HG03354 (cell line): ENCODE measurements around the gene ZCCHC9.
"Not testable (repeated sequence)": the region's sequence is repeated elsewhere in the genome, so short reads cannot be mapped to it uniquely, and the experiment has no call there.

Experiments used
- ATAC-seq: cut with Tn5 transposase; IDR thresholded peaks from one replicate; pipeline ENCODE4 v1.9.1; 2021; ENCODE audit warnings: mild to moderate bottlenecking; ENCODE audit not compliant: unreplicated experiment, poor library complexity, severe bottlenecking

Gene ZCCHC9

DNA sequence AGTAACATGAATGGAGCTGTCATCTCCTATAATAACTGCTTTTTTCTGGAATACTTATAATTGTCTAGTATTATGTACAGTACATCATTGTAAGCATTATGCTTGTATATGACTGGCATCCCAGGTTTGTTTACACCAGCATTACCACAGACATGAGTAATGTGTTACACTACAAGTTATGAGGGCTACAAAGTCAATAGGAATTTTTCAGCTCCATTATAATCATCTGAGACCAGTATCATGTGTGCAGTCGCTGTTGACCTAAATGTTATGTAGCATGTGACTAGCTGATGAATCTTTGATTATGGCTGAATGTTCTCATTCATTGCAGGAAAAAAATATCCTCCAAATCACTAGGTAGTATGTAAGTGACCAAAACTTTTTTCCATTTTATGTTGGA is 2.2 kb downstream of the ZCCHC9 start:
- ATAC-seq = no peak

- no peak for ATAC-seq
These were observed 4.4 kb downstream of the ZCCHC9 start for GRCh38 chr5:81305785-81306184.

DNA sequence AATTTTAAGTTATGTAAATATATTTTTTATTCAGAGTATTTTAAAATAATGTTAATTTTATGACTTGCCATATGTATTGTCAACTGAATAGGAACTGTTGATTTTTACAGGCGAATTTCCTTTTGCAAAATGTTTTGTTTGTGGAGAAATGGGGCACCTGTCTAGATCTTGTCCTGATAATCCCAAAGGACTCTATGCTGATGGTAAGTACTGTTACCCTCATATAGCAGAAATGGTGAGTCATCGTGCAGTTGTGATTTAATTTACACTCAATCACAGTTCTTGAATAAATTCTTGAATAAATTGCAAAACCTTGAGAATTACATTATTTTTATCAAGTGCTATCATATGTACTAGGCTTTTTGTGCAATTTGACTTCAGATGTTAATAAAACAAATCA is 7.4 kb downstream of the ZCCHC9 start:
- no peak for ATAC-seq

DNA sequence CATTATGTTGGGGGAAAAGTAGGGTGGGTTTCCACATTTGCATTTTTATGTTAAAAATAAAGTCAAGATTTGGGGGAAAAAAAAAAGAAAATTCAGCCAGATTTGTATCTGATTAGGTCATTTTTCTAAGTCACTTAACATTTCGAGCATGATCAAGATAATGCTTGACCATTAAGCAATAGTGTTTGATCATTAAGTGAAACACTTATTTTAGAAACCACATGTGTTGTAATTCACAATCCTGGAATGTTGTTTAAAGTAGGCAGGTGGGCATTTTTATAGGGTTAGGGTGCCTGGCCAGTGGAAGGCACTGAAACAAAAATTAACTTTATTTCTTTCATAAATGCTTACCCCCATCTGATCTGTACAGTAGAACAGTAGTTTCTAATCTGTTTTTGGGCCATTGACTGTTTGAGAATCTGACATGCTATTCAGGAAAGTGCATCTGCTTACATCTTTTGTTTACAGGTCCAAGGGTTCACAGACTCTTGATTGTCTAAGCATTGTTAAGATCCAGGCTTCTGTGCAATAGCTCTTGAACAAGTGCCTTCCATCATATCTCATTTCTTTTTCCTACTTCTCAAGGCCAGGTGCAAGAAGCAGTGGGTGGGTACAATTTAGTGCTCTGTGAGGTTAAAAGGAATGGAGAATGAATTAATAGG is 9.1 kb downstream of the ZCCHC9 start:
- no peak for ATAC-seq

- ATAC-seq = no peak
These were observed 11.9 kb downstream of the ZCCHC9 start for GRCh38 chr5:81313278-81313677.

GRCh38 chr5:81313686-81314085 is 12.3 kb downstream of the ZCCHC9 start:
- ATAC-seq = no peak

- ATAC-seq = no peak
These were observed 13.2 kb downstream of the ZCCHC9 start for GRCh38 chr5:81314581-81314980.

- ATAC-seq = no peak
These were observed 13.9 kb downstream of the ZCCHC9 start for GRCh38 chr5:81315336-81315735.

DNA sequence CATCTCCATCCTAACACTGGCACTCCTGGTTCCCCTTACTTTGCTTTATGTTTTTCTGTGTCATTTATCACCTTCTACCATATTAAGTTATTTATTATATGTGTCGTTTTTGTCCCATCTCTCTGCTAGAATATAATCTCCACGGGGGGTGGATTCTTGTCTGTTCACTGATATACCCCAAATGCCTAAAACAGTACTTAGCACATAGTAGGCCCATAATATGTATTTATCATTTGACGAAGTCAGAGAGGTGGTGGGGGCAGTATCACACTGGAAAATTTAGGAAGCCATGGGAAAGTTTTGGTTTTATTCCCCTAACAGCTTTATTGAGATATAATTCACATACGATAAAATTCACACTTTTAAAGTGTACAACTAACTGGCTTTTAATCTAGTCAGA is 14.4 kb downstream of the ZCCHC9 start:
- ATAC-seq = no peak

GRCh38 chr5:81316571-81316970 is 15.2 kb downstream of the ZCCHC9 start:
- no peak for ATAC-seq

GRCh38 chr5:81317536-81317935 is 16.1 kb downstream of the ZCCHC9 start:
- no peak for ATAC-seq

DNA sequence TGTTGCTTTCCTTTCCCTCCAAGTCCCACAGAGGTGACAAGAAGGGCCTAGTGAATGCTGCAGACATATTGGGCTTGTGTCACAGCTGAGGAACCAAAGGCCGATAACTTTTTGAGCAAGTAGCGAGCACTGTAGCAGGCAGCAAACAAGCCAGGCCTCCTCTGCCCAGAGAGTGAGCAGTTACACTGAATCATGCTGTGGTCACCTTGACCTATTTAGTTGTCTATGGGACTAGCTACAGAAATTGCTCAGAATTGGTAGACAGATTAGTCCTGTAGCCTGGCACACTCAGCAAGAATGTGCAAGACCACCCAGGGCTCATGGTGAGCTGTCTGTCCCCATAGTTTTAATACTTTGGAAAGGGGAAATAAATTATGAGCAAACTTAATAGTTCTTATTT is 25.2 kb downstream of the ZCCHC9 start:
- no peak for ATAC-seq

DNA sequence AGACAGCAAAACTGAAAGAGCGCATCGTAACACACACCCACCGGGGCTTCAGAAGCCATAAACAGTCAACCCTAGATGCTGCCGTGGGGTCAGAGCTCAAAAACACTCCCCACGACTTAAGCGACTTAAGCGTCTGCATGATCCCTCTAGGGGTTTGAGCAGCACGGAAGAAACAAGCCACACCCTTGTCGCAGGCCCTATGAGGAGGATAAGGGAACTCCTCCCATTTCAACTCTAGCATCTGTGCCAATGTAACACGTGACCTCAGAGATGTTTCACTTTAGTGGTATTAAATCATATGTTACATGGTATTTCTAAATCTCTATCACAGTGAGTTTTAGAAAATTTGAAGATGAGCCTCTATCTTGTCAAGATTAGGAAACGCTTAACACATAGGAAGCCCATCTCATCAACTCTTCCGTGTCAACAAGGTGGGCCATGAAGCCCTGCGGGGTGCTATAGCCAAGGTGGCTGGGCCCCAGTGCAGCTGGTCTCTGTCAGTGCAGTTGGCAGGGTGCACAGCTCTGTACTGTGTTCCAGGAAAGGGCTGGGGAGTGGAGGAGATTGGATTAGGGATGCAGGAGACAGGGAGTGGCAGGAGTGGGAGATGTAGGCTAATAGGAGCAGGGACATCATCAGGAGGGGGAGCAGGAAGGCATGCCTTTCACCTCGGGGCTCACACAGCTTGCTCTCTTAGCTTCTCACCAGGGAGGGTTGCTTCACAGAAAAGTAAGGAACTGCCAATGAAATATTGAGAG is 33.1 kb downstream of the ZCCHC9 start:
- no peak for ATAC-seq

- no peak for ATAC-seq
These were observed 34.6 kb downstream of the ZCCHC9 start for GRCh38 chr5:81335946-81336345.

- no peak for ATAC-seq
These were observed 35.2 kb downstream of the ZCCHC9 start for GRCh38 chr5:81336556-81336955.

DNA sequence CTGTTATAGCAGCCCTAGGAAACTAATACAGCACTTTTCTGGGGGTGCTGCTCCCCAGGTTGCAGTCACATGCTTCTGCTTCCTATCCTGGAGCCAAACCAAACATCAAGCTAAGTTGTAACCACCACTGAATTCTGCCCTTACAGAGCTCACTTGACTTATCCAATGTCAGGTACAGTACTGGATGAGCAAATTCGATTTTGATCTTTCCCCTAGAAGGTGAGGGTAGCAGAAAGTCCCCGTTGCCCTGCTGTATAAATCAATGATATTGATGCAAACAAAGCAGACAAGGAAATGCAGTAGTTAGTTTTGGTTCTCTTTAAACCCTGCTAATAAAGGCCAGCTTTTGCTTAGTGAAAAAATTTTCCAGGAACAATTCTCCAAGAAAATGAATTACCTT is 36.4 kb downstream of the ZCCHC9 start:
- no peak for ATAC-seq

DNA sequence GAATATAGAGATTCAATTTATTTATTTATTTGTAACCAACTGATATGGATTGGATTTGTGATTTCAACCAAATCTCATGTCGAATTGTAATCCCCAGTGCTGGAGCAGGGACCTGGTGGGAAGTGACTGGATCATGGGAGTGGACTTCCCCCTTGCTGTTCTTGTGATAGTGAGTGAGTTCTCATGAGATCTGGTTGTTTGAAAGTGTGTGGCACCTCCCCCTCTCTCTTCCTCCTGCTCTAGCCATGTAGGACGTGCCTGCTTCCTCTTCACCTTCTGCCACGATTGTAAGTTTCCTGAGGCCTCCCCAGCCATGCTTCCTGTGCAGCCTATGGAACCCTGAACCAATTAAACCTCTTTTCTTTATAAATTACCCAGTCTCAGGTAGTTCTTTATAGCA is 36.8 kb downstream of the ZCCHC9 start:
- not testable (repeated sequence) for ATAC-seq

GRCh38 chr5:81344736-81345135 is 43.3 kb downstream of the ZCCHC9 start:
- ATAC-seq = no peak

GRCh38 chr5:81345411-81346003 is 44.1 kb downstream of the ZCCHC9 start:
- no peak for ATAC-seq

DNA sequence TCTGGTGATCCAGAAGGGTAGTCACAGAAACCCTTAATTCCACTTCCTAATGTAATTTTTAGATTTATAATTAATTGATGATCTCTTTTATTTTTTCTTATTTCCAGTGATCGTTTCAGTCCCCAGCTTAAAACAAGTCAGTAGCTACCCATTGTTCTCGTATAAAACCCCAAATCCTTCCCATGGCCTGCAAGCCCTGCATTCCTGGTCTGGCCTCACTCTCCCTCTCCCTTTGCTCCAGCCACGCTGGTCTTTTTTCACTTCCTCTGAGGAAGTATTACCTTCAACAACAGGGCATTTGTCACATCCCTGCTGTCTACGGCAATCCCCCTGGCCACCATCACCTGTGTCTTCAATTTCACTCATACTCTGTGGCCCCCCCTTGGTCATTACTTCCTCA is 47.8 kb downstream of the ZCCHC9 start:
- no peak for ATAC-seq

DNA sequence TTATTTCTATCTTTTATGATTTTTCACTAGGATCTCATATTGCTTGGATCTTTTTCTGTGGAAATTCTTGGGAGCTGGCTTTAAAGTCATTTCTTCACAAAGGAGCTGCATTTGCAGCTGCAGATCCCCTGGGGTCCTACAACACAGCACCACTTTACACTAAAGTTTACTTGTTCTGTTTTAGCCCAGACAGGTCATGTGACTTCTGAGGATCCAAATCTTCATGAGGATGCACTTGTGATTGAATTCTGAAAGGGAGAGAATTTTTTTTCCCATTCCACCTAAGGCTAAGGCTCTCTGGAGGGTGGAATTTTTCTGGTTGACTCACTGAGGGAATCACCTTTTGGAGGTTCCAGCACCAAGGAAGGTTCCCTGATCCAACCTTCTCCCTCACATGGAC is 49.1 kb downstream of the ZCCHC9 start:
- no peak for ATAC-seq
